SKM-1 (cell line): ENCODE measurements around the gene DDX17.

Experiments used
- DNase-seq: peaks from one replicate; lab custom pipeline; 2025; ENCODE audit not compliant: unreplicated experiment; lab: John Stamatoyannopoulos, UW

The DDX17 gene

DNA sequence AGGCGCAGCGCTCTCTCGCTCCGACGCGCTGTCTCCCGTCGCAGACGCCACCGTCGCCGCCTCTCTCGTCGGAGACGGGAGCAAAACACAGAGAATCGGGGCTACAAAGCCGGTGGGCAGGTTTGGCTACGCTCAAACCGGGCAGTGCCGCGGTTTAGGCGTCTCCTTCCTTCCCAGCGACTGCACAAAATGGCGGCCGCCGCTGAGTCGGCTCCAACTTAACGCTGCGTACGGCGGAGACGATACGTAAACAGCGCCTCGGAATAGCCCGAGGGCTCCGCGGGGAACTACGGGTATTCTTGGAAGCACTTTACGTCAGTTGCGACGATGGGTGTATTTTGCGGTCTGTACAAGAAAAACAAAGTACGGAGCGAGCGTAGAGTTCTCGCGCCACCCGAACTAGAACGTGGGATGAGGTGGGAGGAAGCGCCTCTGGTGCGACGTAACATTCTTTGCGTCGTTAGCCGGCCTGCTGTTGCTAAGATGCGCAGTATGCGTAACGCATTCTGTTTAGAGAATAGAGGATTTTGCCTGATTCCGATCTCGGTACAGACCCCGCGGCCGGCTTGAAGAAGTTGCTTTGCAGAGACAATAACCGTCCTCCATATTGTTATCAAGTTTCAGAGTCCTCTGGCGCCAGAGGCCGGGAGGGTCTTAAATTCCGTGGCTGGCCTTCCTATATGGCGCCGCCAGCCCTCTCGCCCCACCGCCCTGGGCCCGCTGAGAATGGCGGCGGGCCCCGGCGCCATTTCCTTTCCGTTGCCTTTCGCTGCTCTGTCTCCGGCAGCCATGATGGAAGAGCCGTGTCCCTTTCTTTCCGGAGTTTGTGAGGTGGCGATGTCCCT is at the start of gene DDX17:
Gene DDX17, minus strand, starts transcription at position 194 of the 845 bp plus-strand sequence.
- peak; percentile 90 for DNase-seq

DNA sequence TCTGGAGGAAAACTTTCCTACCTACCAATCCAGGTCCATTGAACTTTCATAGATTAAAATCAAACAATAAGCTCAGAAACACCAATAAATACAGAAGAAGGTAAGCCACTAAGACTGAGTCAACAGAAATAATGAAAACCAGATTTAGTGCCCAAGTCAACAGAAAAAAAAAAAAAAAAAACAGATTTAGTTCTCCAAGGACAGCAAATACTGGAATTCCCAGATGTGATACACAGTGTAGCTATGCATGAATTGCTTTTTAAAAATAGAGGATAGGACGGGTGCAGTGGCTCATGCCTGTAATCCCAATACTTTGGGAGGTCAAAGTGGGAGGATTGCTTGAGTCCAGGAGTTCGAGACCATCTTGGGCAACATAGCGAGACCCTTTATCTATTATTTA is 48.2 kb upstream of the DDX17 start:
- no peak for DNase-seq

DNA sequence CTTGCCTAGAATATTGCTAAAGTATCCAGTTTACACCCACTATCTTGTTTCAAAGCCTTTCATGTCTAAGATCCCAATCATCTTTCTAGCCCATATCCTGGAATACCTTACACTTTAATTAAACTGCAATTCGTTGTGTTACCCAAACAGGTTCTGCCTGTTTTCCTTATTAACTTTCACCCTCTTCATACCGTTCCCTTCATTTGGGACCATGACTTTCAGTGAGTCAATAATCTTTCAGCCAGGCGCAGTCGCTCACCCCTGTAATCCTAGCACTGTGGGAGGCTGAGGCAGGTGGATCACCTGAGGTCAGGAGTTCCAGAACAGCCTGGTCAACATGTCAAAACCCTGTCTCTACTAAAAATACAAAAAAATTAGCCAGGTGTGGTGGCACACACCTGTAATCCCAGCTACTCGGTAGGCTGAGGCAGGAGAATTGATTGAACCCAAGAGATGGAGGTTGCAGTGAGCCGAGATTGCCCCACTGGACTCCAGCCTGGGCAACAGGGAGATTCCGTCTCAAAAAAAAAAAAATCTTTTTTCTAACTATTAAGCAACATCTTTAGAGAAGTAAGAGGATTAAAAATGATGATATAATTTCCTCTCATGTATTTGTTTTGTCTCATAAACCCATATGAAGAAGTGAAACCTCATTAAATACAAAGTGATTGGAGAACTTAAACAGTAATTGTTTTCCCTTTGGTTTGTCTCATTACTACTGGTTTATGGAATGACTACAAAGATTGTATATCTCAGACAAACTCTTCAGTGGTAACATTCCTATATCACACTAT is 43.2 kb upstream of the DDX17 start:
- DNase-seq: no peak

DNA sequence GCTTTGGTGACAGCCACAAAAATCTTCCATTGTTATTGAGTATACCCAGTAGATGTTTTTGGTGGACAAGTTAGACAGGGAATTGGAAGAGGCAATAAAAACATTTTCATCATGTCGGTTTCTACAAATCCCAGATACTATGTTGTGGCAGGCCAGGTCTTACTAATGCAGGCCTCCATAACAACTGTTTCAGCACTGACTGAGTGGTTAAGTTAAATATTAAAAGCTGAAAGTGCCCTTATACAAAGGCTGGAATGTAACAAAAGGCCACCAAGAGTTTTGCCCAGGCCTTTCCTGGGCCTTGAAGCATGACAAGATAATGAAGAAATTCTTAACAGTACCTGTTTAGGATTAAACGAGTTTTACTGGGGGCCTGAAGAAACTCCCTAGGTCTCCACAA is 34.6 kb upstream of the DDX17 start:
- no peak for DNase-seq

DNA sequence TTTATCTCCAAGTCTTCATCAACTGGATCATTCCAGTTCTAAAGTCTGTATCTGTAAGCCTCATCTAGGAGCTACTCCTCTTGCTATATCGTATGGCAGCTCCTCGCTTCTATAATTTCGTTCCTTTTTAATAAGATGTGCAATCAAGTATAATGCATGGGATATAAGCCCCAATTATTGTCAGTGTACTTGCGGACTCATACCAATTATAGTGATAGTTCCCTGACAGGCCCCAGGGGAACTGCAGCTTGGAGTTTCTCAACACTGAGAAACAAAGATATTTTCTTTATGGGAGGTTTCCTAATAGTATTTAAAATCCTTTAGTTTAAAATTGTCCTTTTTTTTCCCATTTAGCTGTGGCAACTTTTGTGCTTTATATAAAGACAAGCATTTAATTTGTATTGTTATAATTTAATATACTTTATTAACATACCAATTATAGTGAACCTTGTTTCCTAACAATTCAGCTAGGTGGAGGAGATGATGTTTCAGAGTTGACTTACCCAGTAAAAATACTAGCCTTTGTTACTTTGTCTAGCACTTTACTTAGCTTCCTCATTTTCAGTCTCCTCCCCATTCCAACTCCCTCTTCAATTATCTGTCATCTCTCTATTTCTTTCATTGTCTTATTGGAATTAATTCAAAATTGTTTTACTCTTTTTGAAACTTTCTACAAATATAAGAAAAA is 25.3 kb upstream of the DDX17 start:
- peak; percentile 84 for DNase-seq

DNA sequence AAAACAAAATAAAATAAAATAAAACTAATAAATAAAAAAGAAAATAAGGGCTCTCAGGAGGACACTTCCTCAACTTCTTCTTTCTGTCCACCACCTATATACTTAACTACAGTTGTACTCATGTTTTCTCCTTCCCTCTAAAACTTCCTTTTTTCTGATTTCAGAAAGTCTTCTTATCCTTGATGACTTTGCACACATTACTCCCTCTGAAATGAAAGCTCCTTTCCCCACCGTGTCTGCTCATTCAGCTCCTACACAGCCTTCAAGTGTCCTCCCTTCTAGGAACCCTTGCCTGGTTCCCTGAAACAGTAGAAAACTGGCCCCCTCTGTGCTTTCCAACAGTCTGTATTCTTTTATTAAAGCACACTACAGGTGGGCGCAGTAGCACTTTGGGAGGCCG is 18.3 kb upstream of the DDX17 start:
- DNase-seq: peak; percentile 61

DNA sequence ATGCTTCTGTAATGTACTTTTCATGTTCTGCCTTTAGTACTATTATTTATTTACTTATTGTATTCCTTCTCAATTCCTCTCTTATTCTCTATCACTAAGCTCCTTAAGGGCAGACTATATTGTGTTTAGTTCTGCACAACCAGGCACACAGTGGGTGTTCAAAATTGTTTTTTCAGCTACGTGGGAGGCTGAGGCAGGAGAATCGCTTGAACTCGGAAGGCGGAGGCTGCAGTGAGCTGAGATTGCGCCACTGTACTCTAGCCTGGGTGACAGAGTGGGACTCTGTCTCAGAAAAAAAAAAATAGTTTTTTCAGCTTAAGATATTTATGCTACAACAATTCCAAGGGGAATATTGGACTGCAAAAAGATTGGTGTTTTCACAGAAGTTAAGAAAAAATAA is 17.4 kb upstream of the DDX17 start:
- DNase-seq: no peak

DNA sequence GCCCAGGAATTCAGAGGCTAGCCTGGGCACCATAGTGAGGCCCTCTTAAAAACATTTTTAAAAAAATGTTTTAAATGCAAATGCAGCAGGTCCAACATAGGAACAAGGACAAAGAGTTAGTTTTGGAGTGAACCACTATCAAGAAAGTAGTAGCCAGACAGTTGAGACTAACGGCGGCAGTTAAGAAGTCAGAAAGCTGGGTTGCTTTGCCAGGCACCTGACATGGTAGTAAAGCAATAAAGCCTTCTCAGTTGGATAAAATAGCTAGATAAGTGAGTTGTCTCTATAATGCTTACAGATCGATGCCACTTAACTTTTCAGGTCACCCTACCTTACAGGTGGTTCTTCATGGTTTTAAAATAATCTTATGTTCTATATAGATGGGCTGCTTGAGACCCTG is 16.9 kb upstream of the DDX17 start:
- DNase-seq: no peak

DNA sequence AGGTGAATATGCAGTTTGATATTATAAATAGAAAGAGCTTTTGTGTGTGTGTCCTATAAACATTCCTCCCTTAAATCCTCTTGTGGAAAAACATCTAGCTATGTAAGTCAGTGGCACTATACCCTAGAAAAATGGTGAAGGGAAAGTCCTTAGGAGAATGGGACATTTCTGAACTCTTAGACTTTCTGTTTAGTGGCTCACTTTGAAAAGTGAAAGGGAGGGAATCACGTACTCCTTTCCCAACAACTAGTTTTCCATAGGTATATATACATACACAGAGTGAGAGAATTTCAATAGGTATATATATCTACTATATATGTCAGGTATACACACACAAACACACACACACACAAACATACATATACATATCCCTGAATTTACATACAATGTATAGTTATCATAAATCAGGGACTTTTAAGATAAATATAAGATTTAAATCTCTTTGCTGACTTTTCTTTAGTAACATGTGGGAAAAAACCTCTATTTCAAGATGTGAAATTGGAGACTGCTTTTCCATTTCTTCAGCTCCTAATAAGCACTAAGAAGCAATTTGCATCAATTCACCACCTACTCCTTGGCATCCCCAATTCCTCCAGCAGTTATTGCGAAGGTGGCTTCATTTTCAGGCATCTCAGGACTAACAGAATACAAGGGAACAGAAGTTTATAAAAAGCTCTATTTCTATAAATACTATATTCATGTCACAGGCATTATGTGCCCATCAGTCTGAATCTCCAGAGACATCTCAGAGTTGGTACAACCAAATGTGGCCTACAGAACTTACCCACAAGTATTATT is 13.5 kb upstream of the DDX17 start:
- no peak for DNase-seq

DNA sequence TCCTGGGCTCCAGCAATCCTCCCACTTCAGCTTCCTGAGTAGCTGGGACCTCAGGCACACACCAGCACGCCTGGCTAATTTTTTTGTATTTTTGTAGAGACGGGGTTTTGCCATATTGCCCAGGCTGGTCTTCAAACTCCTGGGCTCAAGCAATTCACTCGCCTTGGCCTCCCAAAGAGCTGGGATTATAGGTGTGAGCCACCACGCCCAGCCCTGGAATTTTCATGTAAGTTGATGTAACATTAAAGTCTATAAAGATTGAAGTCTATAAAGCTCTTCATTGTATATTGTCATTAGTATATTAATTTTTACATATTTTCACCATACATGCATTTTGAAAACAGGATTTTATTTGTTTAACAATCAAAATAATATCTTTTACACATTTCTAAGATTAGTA is 12.5 kb upstream of the DDX17 start:
- no peak for DNase-seq

DNA sequence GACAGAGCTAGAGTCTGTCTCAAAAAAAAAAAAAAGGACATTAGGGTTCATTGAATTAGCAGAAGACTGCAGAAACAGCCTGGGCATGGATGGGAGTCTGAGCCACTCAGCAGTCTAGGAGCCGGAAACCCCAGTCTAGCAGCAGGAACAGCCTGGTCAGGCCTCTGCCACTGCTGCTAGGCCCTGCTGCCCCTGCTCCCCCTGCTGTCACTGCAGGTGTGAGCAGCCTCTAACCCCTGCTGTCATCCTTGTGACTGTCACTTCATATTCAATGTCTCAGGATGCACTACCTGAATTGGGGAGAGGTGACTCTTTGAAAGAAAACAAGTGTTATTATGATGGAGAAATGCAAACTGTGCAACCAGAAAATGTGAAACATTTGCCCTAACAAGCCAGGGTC is 7.0 kb upstream of the DDX17 start:
- no peak for DNase-seq

DNA sequence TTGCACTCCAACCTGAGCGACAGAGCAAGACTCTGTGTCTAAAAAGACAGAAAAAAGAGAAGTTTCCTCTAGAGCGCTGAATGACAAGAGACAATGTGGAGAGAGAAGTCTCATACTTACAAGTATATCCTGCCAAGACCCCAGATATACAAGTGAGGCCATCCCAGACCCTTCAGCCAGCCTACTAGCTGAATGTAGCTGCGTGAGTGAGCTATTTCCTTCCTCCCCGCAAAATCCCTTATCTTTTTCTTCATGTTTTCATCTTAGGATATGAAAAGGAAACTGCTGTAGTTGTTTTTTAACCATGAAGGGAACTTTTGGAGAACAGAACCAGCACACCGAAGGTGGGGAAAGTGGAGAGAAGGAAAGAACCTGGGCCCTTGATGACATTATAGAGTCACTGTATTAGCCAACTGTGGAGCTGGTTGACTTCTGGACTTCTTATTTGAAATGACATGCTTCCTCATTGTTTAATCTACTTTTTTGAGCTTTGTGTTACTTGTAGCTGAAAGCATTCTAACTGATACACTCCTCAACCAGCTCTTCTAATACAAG is 4.4 kb upstream of the DDX17 start:
- DNase-seq: no peak

DNA sequence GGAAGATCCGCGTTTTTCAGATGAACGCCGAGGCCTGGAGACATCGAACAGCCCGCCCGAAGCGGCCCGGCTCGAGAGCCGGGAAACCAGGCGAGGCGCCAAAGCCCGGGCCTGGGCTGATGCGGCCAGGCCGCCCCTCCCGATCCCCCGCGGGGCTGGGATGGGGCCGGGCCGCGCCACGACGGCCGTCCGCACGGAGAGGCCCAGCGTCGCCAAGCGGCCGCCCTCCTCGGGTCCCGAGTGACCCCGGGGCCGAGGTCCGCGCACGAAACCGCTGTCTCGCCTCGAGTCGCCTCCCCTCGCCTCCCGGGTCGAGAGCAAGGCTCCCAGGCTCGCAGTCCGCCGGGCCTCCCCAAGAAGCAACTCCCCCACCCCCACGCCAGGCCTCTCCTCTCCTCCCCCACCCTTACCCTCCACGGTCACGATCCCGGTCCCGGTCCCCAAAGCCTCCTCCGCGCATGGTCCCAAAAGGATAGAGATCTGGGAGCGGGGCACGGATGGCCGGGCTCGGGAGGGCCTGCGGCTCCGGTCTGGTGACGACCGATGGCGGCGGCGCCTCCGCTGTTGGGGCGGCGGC is 482 bp downstream of the DDX17 start:
- DNase-seq: no peak

DNA sequence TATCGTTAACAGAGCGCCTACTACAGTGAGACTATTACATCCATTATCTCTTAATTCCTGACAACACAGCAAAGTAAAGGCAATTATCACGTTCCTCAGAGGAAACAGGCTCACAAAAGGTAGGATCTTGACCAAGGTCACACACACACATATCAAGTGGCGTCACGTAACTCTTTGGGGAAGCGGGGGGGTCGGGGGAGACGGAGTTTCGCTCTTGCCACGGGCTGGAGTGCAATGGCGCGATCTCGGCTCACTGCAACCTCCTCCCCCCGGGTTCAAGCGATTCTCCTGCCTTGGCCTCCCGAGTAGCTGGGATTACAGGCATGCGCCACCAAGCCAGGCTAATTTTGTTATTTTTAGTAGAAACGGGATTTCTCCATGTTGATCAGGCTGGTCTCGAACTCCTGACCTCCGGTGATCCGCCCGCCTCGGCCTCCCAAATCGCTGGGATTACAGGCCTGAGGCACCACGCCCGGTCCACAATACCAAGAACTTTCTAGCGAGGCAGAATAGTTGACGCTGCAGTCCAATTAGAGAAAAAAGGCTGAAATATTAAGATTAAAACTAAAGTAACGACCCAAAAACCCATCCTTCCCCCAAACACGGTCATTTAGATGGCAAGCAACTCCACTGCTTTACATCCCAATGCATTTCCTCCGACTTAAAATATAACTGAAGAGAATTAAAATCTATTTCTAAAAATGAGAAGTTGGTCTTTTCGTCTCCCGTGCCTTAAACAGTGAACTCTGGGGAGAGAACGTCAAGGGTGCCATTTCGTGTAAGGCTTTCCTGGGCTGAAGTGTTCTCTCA is 1.2 kb downstream of the DDX17 start:
- DNase-seq: no peak

DNA sequence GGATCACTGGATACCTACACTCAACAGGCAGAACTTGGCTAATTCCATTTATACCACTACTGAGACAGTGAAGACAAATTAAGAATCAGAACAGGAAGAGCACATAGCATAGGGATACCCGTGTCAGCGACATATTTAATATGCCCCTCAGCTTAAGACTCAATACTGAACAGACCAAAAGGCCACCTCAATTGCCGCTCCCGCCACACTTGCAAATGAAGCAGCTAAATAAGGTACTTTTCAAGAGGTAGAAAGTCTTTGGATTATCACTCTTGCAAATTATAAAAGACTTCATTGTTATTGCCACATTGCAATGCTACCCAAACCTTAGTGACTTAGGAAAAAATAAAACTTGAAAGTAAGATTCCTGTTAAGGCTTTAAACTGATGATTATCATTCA is 3.1 kb downstream of the DDX17 start:
- DNase-seq: no peak

DNA sequence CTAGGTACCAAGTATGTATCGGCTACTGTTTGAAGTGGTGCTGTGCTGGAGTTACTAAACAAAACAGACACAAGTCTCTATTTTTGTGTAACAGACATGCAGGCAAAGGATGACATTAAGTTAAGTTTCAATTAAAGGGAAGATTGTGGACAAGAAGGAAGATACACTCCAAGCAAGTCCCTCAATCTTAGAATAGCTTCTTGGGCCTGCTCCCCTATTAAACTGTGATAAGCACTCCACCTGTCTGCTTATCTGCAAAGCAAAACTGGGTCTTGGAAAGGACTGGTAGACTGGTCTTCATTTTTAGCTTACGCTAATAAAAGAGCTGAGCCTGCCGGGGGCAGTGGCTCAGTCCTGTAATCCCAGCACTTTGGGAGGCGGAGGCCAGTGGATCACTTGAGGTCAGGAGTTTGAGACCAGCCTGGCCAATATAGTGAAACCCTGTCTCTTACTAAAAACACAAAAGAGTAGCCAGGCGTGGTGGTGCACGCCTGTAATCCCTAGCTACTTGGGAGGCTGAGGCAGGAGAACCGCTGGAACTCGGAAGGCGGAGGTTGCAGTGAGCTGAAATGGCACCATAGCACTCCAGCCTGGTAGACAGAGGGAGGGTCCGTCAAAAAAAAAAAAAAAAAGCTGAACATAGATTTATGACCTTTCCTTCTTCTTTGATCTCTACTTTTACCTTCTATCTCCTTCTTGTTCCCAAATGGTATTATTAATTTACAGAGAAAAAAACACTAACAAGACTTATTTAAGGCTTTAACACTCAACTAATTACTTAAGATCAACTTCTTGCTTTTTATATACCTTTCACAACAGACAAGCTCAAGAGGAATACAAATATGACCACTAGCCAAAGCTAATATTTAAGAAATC is 4.1 kb downstream of the DDX17 start:
- DNase-seq: no peak

DNA sequence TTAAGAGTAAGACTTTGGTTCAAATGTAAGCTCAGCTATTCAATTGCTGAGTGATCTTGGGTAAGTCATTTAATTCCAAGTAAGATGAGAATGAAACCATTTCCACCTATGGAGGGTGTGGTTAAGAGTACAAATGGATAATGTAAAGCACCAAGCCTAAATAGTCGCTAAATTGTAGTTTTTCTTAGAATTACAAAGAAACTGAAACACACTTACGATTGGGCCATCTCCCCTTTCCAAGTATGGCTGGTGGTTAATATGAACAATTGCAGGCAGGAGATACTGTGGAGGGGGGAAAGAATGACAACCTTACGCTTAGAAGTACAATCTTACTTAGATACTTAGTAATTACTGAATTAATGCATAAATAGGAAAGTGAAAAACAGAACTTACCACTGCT is 8.2 kb downstream of the DDX17 start:
- no peak for DNase-seq

DNA sequence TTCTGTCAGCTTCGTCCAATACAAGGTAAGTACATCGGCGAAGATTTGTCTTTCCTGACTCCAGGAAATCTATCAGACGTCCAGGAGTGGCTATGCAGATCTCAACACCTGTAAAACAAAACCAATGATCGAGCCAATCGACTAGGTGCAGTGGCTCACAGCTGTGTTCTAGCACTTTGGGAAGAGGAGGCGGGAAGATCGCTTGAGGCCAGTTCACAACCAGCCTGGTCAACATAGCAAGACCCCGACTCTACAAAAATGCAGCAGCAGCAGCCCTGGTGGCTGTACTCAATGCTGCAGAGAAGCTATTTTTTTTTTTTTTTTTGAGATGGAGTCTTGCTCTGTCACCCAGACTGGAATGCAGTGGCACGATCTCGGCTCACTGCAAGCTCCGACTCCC is 11.2 kb downstream of the DDX17 start:
- DNase-seq: no peak

DNA sequence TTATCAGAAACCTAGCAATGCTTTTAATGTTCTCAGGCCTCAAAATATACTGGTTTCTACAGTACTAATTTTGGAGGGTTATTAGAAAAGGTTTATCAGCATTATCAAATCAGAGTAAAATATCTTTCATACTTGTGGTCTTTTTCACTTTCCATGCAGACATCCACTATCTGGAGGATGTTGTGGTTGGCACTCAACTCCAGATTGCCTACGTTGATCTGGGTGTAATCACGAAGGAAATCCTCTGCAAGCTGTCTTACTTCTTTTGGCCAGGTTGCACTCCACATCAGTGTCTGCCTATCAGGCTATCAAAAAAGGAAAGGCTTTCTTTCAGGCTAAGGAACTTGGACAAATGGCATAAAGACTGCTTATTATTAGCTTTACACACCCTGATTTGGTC is 11.6 kb downstream of the DDX17 start:
- DNase-seq: no peak
